Neural progenitor cell (in vitro differentiated cells): Measurements from ENCODE around the gene PAGE2. TPM values are rescaled to one million over a fixed set of nuclear protein-coding genes. Genes with fewer than 3 reads are reported as not detected.
A peak's percentile ranks its signal among the peaks of the same experiment; 100 is the strongest.
"Not testable (repeated sequence)": the region's sequence is repeated elsewhere in the genome, so short reads cannot be mapped to it uniquely, and the experiment has no call there.

Source experiments
- DNase-seq: peaks from one replicate; pipeline ENCODE4 v3.0.0-alpha.2; 2016; ENCODE audit warnings: low spot score
- H2AFZ ChIP-seq: fragments of 200-600 bp; sonication (generic); replicated peaks from 2 replicates; pipeline ENCODE4 v1.6.1; 2016; ENCODE audit warnings: antibody characterized with exemption
- H3F3A ChIP-seq: fragments of 200-600 bp; sonication (generic); 2 replicates; pipeline ENCODE4 v1.6.1; 2016; ENCODE audit warnings: antibody characterized with exemption, low read depth
- H3K27ac ChIP-seq: fragments of 200-600 bp; sonication (generic); 2 replicates; pipeline ENCODE4 v1.5.1; 2016; ENCODE audit warnings: mild to moderate bottlenecking
- H3K27me3 ChIP-seq: fragments of 200-600 bp; sonication (generic); 2 replicates; pipeline ENCODE4 v1.6.1; 2016; ENCODE audit warnings: mild to moderate bottlenecking, moderate library complexity
- H3K36me3 ChIP-seq: fragments of 200-600 bp; sonication (generic); 2 replicates; pipeline ENCODE4 v1.5.1; 2016
- H3K4me1 ChIP-seq: fragments of 200-600 bp; sonication (generic); 2 replicates; pipeline ENCODE4 v1.6.1; 2016; ENCODE audit warnings: mixed run types
- H3K4me2 ChIP-seq: fragments of 200-600 bp; sonication (generic); 2 replicates; pipeline ENCODE4 v1.6.1; 2016
- H3K4me3 ChIP-seq: fragments of 200-600 bp; sonication (generic); 2 replicates; pipeline ENCODE4 v1.5.1; 2016
- H3K79me2 ChIP-seq: fragments of 200-600 bp; sonication (generic); 2 replicates; pipeline ENCODE4 v1.6.1; 2016; ENCODE audit warnings: low read depth
- H3K9ac ChIP-seq: fragments of 200-600 bp; sonication (generic); 2 replicates; pipeline ENCODE4 v1.6.1; 2016
- H3K9me3 ChIP-seq: fragments of 200-600 bp; sonication (generic); 2 replicates; pipeline ENCODE4 v1.5.1; 2016; ENCODE audit warnings: low read depth
- H4K20me1 ChIP-seq: fragments of 200-600 bp; sonication (generic); 2 replicates; pipeline ENCODE4 v1.6.1; 2016; ENCODE audit warnings: low read depth
- H3K27ac Mint-ChIP-seq: 3 replicates; pipeline ENCODE4 v1.8.0; 2021; ENCODE audit warnings: mixed read lengths
- H3K27me3 Mint-ChIP-seq: 2 replicates; pipeline ENCODE4 v1.8.0; 2022; ENCODE audit warnings: low read depth, mild to moderate bottlenecking, inconsistent platforms, moderate library complexity, mixed read lengths; ENCODE audit not compliant: insufficient read depth
- H3K36me3 Mint-ChIP-seq: 3 replicates; pipeline ENCODE4 v1.8.0; 2021; ENCODE audit warnings: mixed read lengths
- H3K4me1 Mint-ChIP-seq: 3 replicates; pipeline ENCODE4 v1.8.0; 2021; ENCODE audit warnings: mixed read lengths
- H3K4me3 Mint-ChIP-seq: 3 replicates; pipeline ENCODE4 v1.8.0; 2021; ENCODE audit warnings: mild to moderate bottlenecking, moderate library complexity, mixed read lengths
- H3K9me3 Mint-ChIP-seq: 3 replicates; pipeline ENCODE4 v1.8.0; 2020; ENCODE audit warnings: mixed read lengths
- EZH2 ChIP-seq: fragments of 200-600 bp; sonication (generic); IDR thresholded peaks from 2 replicates; pipeline ENCODE4 v1.6.1; 2017; ENCODE audit warnings: antibody characterized with exemption, mild to moderate bottlenecking, moderate library complexity
- EZH2phosphoT487 ChIP-seq: fragments of 200-600 bp; sonication (generic); IDR thresholded peaks from 2 replicates; pipeline ENCODE4 v1.6.1; 2017; ENCODE audit warnings: antibody characterized with exemption
- total RNA-seq: library from RNA; depleted of rRNA; stranded (reverse); fragments of >200 nt; gene quantifications from 2 replicates; pipeline ENCODE4 v1.2.3, GENCODE V29; 2015; ENCODE audit warnings: low replicate concordance
- TF ChIP-seq, protein P1 (sequence below): fragments of 200-600 bp; sonication (generic); IDR thresholded peaks from 2 replicates; pipeline ENCODE4 v1.5.1; 2017; ENCODE audit warnings: antibody characterized with exemption, mild to moderate bottlenecking

The PAGE2 gene
- total RNA-seq, 1 donor from 2014 or later = 0.69 TPM

GRCh38 chrX:55129361-55129760 lies 40.5 kb downstream of the PAGE2 start:
- H3K36me3 ChIP-seq = no peaks in the 10 kb centered on the region
- no peak overlapping the region for H3K27ac ChIP-seq
- peaks cover 11% of the 10 kb centered on the region for H3K27me3 ChIP-seq
- H3K27me3 Mint-ChIP-seq = no peaks in the 10 kb centered on the region
- H3K36me3 Mint-ChIP-seq = no peaks in the 10 kb centered on the region
- no peaks in the 10 kb centered on the region for H3K9me3 Mint-ChIP-seq
- no peaks in the 10 kb centered on the region for H3K4me1 ChIP-seq
- H3F3A ChIP-seq = no peaks in the 10 kb centered on the region
- H3K4me3 Mint-ChIP-seq = no peak overlapping the region
- H3K4me2 ChIP-seq = no peak overlapping the region
- H3K4me3 ChIP-seq = no peak overlapping the region
- no peaks in the 10 kb centered on the region for H3K4me1 Mint-ChIP-seq
- no peak overlapping the region for H3K27ac Mint-ChIP-seq
- no peaks in the 10 kb centered on the region for H3K9me3 ChIP-seq
- DNase-seq = no peak
- no peaks in the 10 kb centered on the region for H4K20me1 ChIP-seq
- no peak overlapping the region for H3K9ac ChIP-seq
- TF ChIP-seq EZH2phosphoT487 = no peak
- TF ChIP-seq, protein P1, sequence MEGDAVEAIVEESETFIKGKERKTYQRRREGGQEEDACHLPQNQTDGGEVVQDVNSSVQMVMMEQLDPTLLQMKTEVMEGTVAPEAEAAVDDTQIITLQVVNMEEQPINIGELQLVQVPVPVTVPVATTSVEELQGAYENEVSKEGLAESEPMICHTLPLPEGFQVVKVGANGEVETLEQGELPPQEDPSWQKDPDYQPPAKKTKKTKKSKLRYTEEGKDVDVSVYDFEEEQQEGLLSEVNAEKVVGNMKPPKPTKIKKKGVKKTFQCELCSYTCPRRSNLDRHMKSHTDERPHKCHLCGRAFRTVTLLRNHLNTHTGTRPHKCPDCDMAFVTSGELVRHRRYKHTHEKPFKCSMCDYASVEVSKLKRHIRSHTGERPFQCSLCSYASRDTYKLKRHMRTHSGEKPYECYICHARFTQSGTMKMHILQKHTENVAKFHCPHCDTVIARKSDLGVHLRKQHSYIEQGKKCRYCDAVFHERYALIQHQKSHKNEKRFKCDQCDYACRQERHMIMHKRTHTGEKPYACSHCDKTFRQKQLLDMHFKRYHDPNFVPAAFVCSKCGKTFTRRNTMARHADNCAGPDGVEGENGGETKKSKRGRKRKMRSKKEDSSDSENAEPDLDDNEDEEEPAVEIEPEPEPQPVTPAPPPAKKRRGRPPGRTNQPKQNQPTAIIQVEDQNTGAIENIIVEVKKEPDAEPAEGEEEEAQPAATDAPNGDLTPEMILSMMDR = no peak
- no peak overlapping the region for H2AFZ ChIP-seq
- no peaks in the 10 kb centered on the region for H3K79me2 ChIP-seq

DNA sequence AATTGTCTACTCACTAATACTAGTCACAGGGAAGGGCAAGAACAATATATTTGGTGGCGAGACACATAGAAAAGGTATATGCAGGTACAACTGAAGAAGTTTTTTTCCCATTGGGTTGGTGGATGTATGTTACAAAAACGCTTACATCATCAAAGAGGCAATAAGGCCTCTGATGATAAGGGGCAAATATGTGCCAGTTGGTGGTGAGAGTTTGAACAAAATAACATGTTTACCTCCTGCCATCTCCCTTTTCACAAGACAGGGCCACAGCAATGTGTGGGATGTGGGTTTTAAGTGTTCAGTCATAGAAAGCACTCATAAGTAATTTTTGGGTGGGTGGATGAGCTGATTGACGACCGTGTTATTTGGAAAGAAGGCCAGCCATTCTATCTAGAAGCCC lies 41.7 kb downstream of the PAGE2 start:
- no peaks in the 10 kb centered on the region for H3K79me2 ChIP-seq
- H4K20me1 ChIP-seq = no peaks in the 10 kb centered on the region
- Mint-ChIP-seq H3K4me3 (no peak overlapping the region), H3K9me3 (no peaks in the 10 kb centered on the region), H3K27ac (no peak overlapping the region), H3K27me3 (no peaks in the 10 kb centered on the region), H3K4me1 (no peaks in the 10 kb centered on the region), H3K36me3 (no peaks in the 10 kb centered on the region)
- H3K4me2 ChIP-seq = no peak overlapping the region
- TF ChIP-seq EZH2phosphoT487 = no peak
- TF ChIP-seq, protein P1 = no peak
- no peak for TF ChIP-seq EZH2
- H3K9me3 ChIP-seq = no peaks in the 10 kb centered on the region
- H3K27ac ChIP-seq = no peak overlapping the region
- no peak for DNase-seq
- H2AFZ ChIP-seq = no peak overlapping the region
- H3K27me3 ChIP-seq = peaks cover 5% of the 10 kb centered on the region
- no peaks in the 10 kb centered on the region for H3K4me1 ChIP-seq
- H3K9ac ChIP-seq = no peak overlapping the region
- H3K36me3 ChIP-seq = no peaks in the 10 kb centered on the region
- no peak overlapping the region for H3K4me3 ChIP-seq
- no peaks in the 10 kb centered on the region for H3F3A ChIP-seq

- Histone ChIP-seq H3K4me2 (no peak overlapping the region), H3K4me1 (no peaks in the 10 kb centered on the region), H3K79me2 (no peaks in the 10 kb centered on the region), H3K4me3 (no peak overlapping the region), H3K27ac (no peak overlapping the region), H3K9ac (no peak overlapping the region), H2AFZ (no peak overlapping the region), H4K20me1 (no peaks in the 10 kb centered on the region), H3K9me3 (no peaks in the 10 kb centered on the region), H3F3A (no peaks in the 10 kb centered on the region), H3K27me3 (peaks cover 5% of the 10 kb centered on the region), H3K36me3 (no peaks in the 10 kb centered on the region)
- DNase-seq = no peak
- Mint-ChIP-seq H3K9me3 (no peaks in the 10 kb centered on the region), H3K27ac (no peak overlapping the region), H3K4me3 (no peak overlapping the region), H3K27me3 (no peaks in the 10 kb centered on the region), H3K4me1 (no peaks in the 10 kb centered on the region), H3K36me3 (no peaks in the 10 kb centered on the region)
- TF ChIP-seq EZH2phosphoT487 (no peak), EZH2 (no peak)
- TF ChIP-seq, protein P1 = no peak
Observed at GRCh38 chrX:55132416-55132815, 43.6 kb downstream of the PAGE2 start.

GRCh38 chrX:55135171-55135570 lies 46.4 kb downstream of the PAGE2 start:
- H3K27me3 ChIP-seq = peaks cover 5% of the 10 kb centered on the region
- no peak overlapping the region for H3K4me3 Mint-ChIP-seq
- H3K36me3 ChIP-seq = no peaks in the 10 kb centered on the region
- no peaks in the 10 kb centered on the region for H3K9me3 ChIP-seq
- no peak overlapping the region for H2AFZ ChIP-seq
- H3K36me3 Mint-ChIP-seq = no peaks in the 10 kb centered on the region
- TF ChIP-seq, protein P1 = peak; percentile 51
- TF ChIP-seq EZH2phosphoT487 = no peak
- TF ChIP-seq EZH2 = no peak
- H3K27ac ChIP-seq = no peak overlapping the region
- H3K9me3 Mint-ChIP-seq = peaks cover 7% of the 10 kb centered on the region
- H4K20me1 ChIP-seq = no peaks in the 10 kb centered on the region
- no peaks in the 10 kb centered on the region for H3K4me1 Mint-ChIP-seq
- H3K4me1 ChIP-seq = no peaks in the 10 kb centered on the region
- no peak overlapping the region for H3K27ac Mint-ChIP-seq
- H3K4me3 ChIP-seq = no peak overlapping the region
- H3K9ac ChIP-seq = no peak overlapping the region
- H3F3A ChIP-seq = no peaks in the 10 kb centered on the region
- H3K4me2 ChIP-seq = no peak overlapping the region
- peak; percentile 18 for DNase-seq
- H3K79me2 ChIP-seq = no peaks in the 10 kb centered on the region
- no peaks in the 10 kb centered on the region for H3K27me3 Mint-ChIP-seq

- not testable (repeated sequence) for H3K9me3 ChIP-seq, H3K4me2 ChIP-seq, H2AFZ ChIP-seq, H3K36me3 ChIP-seq, H3K27ac ChIP-seq, H4K20me1 ChIP-seq, H3K4me1 ChIP-seq, H3K9ac ChIP-seq, H3K4me3 Mint-ChIP-seq, H3K36me3 Mint-ChIP-seq, DNase-seq, H3K27me3 Mint-ChIP-seq, H3K79me2 ChIP-seq, H3K4me1 Mint-ChIP-seq, H3K27ac Mint-ChIP-seq, H3K4me3 ChIP-seq, H3K27me3 ChIP-seq, H3F3A ChIP-seq
- peaks cover 15% of the 10 kb centered on the region for H3K9me3 Mint-ChIP-seq
Observed at GRCh38 chrX:55140800-55141199, 52.0 kb downstream of the PAGE2 start.
